Measurements from ENCODE around the gene SETD6. TPM values are rescaled to one million over a fixed set of nuclear protein-coding genes. Genes with fewer than 3 reads are reported as not detected.

The SETD6 gene
- total RNA-seq, 1 donor from 2014 or later, result 25.9 TPM

DNA sequence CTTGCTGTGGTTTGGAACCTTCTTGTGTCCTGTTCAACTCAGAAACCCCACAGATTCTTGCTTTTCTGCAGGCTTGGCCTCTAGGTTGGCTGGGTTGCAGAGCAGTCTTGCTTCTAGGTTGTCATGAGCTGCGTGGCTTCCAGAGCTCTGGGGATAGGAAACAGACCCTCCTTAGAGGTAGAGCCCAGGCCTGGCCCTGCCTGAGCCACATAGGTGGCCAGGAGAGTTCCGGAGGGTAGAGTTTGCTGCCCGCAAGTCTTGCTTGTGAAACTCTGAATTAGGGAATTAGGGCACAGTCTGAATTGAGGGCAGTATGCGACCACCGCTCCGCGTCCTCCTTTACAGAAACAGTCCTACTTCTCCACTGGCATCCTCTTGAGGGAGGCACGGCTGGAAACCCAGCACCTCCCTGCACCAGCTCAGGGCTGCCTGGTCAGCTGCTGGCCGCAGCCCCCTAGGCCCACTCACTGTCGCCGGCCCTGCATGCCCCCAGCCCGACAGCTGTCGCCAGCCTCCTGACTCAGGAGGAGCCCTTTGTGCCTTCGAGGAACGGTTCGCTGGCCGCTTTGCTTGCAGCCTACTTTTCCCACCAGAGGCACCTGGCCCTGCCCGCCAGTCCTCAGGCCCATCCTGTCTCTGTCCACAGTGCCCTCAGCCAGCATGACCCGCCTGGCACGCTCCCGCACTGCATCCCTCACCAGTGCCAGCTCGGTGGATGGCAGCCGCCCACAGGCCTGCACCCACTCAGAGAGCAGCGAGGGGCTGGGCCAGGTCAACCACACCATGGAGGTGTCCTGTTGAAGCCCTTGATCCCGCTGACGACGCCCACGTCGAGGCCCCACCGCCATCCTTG lies 4.3 kb upstream of the SETD6 start:
- peak overlapping the region; percentile 55 for H3K27ac Mint-ChIP-seq (ENCODE audit: unreplicated experiment)
- H3K9me3 Mint-ChIP-seq (ENCODE audit: unreplicated experiment), result peaks cover 15% of the 10 kb centered on the region
- no peaks in the 10 kb centered on the region for H3K36me3 Mint-ChIP-seq (ENCODE audit: unreplicated experiment)
- no peak for DNase-seq
- TF ChIP-seq, protein P1, sequence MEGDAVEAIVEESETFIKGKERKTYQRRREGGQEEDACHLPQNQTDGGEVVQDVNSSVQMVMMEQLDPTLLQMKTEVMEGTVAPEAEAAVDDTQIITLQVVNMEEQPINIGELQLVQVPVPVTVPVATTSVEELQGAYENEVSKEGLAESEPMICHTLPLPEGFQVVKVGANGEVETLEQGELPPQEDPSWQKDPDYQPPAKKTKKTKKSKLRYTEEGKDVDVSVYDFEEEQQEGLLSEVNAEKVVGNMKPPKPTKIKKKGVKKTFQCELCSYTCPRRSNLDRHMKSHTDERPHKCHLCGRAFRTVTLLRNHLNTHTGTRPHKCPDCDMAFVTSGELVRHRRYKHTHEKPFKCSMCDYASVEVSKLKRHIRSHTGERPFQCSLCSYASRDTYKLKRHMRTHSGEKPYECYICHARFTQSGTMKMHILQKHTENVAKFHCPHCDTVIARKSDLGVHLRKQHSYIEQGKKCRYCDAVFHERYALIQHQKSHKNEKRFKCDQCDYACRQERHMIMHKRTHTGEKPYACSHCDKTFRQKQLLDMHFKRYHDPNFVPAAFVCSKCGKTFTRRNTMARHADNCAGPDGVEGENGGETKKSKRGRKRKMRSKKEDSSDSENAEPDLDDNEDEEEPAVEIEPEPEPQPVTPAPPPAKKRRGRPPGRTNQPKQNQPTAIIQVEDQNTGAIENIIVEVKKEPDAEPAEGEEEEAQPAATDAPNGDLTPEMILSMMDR (IDR thresholded peaks at IDR 0.05; ENCODE audit: partially characterized antibody, unreplicated experiment), result no peak
- no peak overlapping the region for H3K4me3 Mint-ChIP-seq (ENCODE audit: unreplicated experiment)
- H3K4me1 Mint-ChIP-seq (ENCODE audit: low read depth, unreplicated experiment), result peaks cover 8% of the 10 kb centered on the region
- H3K27me3 Mint-ChIP-seq (ENCODE audit: unreplicated experiment), result peaks cover 16% of the 10 kb centered on the region

DNA sequence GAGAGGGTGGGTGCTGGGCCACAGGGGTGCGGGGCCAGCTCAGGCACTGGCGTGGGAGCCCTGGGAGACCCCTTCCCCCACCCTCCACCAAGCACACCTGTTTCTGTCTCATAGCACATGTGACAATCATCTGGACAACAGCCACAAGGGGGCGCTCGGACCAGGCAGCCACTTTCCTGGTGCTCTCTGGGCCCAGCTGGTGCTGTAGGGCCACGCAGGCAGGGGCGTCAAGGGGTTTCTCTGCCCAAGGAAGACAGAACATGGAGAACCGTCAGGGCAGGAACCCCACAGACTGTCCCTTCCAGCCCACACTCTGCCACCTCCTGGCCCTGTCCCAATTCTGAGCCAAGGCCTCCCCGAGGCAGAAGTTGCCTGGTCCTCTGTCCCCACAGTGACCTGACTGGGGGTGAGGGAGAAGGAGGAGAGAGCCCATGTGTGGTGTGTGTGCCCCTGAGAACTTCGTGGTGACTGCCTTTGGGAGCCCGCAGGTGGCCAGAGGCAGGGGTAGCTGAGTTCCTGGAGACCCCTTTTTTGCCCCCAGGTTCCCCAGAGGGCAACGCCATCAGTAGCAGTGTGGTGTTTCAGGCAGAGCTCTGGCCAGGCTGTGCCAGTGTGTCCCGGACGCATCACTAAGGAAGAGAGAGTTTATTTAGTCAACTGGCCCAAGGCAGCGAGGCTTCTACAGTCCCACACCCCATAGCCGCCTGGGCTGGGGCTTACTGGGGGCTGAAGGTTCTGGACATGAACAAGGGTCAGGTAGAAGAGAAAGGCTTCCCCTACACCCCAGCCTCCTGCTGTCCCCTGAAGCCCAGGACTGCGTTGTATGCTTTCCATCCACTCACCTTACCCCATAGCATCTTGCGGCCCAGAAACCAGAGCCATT lies 3.1 kb upstream of the SETD6 start:
- TF ChIP-seq, protein P1 (IDR thresholded peaks at IDR 0.05; ENCODE audit: partially characterized antibody, unreplicated experiment), result peak; percentile 84
- Mint-ChIP-seq H3K27ac (ENCODE audit: unreplicated experiment) (peak overlapping the region; percentile 59), H3K36me3 (ENCODE audit: unreplicated experiment) (no peaks in the 10 kb centered on the region), H3K9me3 (ENCODE audit: unreplicated experiment) (peaks cover 19% of the 10 kb centered on the region), H3K27me3 (ENCODE audit: unreplicated experiment) (peaks cover 16% of the 10 kb centered on the region), H3K4me1 (ENCODE audit: low read depth, unreplicated experiment) (peaks cover 8% of the 10 kb centered on the region), H3K4me3 (ENCODE audit: unreplicated experiment) (peak overlapping the region; percentile 36)
- DNase-seq, result peak; percentile 90

DNA sequence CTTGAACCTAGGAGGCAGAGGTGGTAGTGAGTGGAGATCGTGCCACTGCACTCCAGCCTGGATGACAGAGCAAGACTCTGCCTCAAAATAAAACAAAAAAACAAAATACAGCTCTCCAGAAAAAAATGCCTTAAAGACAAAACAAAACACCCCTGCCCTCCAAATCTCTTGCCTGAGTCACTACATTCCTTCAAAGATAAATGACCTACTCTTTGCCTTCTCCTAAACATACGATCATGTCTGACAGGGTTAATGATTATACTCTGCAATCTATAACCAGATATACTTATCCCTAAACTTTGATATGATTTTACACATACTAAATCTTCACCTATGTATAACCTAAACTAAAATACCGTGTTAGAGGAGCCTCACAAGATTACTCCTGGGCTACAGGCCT lies 1.4 kb upstream of the SETD6 start:
- peaks cover 20% of the 10 kb centered on the region for H3K9me3 Mint-ChIP-seq (ENCODE audit: unreplicated experiment)
- TF ChIP-seq, protein P1 (IDR thresholded peaks at IDR 0.05; ENCODE audit: partially characterized antibody, unreplicated experiment), result no peak
- H3K27me3 Mint-ChIP-seq (ENCODE audit: unreplicated experiment), result peaks cover 18% of the 10 kb centered on the region
- H3K36me3 Mint-ChIP-seq (ENCODE audit: unreplicated experiment), result no peaks in the 10 kb centered on the region
- DNase-seq, result no peak
- H3K4me3 Mint-ChIP-seq (ENCODE audit: unreplicated experiment), result peak overlapping the region; percentile 1
- no peak overlapping the region for H3K27ac Mint-ChIP-seq (ENCODE audit: unreplicated experiment)
- peaks cover 8% of the 10 kb centered on the region for H3K4me1 Mint-ChIP-seq (ENCODE audit: low read depth, unreplicated experiment)

DNA sequence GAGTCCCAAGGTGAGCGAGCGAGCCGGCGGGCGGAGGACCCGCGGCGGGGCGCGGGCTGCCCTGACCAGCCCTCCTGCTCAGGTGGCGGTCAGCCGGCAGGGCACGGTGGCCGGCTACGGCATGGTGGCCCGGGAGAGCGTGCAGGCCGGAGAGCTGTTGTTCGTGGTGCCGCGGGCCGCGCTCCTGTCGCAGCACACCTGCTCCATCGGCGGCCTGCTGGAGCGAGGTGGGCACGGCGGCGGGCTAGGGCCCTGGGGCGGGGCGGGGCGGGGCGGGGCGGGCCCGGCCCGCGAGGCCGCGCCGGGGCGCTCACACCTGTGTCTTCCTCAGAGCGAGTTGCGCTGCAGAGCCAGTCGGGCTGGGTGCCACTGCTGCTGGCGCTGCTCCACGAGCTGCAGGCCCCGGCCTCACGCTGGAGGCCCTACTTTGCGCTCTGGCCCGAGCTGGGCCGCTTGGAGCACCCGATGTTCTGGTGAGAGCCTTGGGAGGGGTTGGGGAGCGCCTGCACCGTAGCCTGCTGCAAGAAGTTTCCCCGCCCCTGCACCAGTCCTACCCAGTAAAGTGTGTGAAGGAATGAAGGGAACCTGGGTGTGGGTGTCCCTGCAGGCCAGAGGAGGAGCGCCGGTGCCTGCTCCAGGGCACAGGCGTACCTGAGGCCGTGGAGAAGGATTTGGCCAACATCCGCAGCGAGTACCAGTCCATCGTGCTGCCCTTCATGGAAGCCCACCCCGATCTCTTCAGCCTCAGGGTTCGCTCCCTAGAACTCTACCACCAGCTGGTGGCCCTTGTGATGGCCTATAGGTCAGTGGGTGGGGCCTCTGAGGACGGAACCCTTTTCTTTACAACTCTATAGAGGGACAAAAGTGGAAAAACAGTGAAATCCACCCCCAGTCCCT lies 802 bp downstream of the SETD6 start:
- H3K4me3 Mint-ChIP-seq (ENCODE audit: unreplicated experiment), result peak overlapping the region; percentile 97
- peaks cover 15% of the 10 kb centered on the region for H3K9me3 Mint-ChIP-seq (ENCODE audit: unreplicated experiment)

More for the DNA sequence above, 802 bp downstream of the SETD6 start:
- H3K4me1 Mint-ChIP-seq (ENCODE audit: low read depth, unreplicated experiment), result peaks cover 8% of the 10 kb centered on the region
- DNase-seq, result no peak
- TF ChIP-seq, protein P1 (IDR thresholded peaks at IDR 0.05; ENCODE audit: partially characterized antibody, unreplicated experiment), result peak; percentile 2
- no peaks in the 10 kb centered on the region for H3K36me3 Mint-ChIP-seq (ENCODE audit: unreplicated experiment)
- peaks cover 16% of the 10 kb centered on the region for H3K27me3 Mint-ChIP-seq (ENCODE audit: unreplicated experiment)
- no peak overlapping the region for H3K27ac Mint-ChIP-seq (ENCODE audit: unreplicated experiment)
